Measurements from ENCODE around the gene MRPS27.

The MRPS27 gene

GRCh38 chr5:72241346-72242003 lies 78.6 kb downstream of the MRPS27 start:
- no peak for TF ChIP-seq CTCF (IDR thresholded peaks at IDR 0.05)
- no peak for TF ChIP-seq ZFX (IDR thresholded peaks at IDR 0.05; ENCODE audit: borderline replicate concordance)
- no peak overlapping the region for H3K27ac ChIP-seq

GRCh38 chr5:72238712-72239445 lies 81.2 kb downstream of the MRPS27 start:
- TF ChIP-seq ZFX (IDR thresholded peaks at IDR 0.05; ENCODE audit: borderline replicate concordance) (no peak), CTCF (IDR thresholded peaks at IDR 0.05) (no peak)

GRCh38 chr5:72237879-72238278 lies 82.2 kb downstream of the MRPS27 start:
- TF ChIP-seq CTCF (IDR thresholded peaks at IDR 0.05): no peak
- no peak for TF ChIP-seq ZFX (IDR thresholded peaks at IDR 0.05; ENCODE audit: borderline replicate concordance)

More at GRCh38 chr5:72238712-72239445, 81.2 kb downstream of the MRPS27 start:
- H3K27ac ChIP-seq: no peak overlapping the region

GRCh38 chr5:72237415-72237814 lies 82.6 kb downstream of the MRPS27 start:
- H3K27ac ChIP-seq: no peak overlapping the region
- TF ChIP-seq ZFX (IDR thresholded peaks at IDR 0.05; ENCODE audit: borderline replicate concordance) (no peak), CTCF (IDR thresholded peaks at IDR 0.05) (no peak)

More at GRCh38 chr5:72237879-72238278, 82.2 kb downstream of the MRPS27 start:
- no peak overlapping the region for H3K27ac ChIP-seq

GRCh38 chr5:72235725-72236124 lies 84.3 kb downstream of the MRPS27 start:
- TF ChIP-seq ZFX (IDR thresholded peaks at IDR 0.05; ENCODE audit: borderline replicate concordance) (no peak), CTCF (IDR thresholded peaks at IDR 0.05) (no peak)
- H3K27ac ChIP-seq: no peak overlapping the region

GRCh38 chr5:72234868-72235267 lies 85.2 kb downstream of the MRPS27 start:
- H3K27ac ChIP-seq: no peak overlapping the region
- TF ChIP-seq ZFX (IDR thresholded peaks at IDR 0.05; ENCODE audit: borderline replicate concordance) (no peak), CTCF (IDR thresholded peaks at IDR 0.05) (no peak)

GRCh38 chr5:72234265-72234700 lies 85.8 kb downstream of the MRPS27 start:
- TF ChIP-seq CTCF (IDR thresholded peaks at IDR 0.05): no peak
- no peak for TF ChIP-seq ZFX (IDR thresholded peaks at IDR 0.05; ENCODE audit: borderline replicate concordance)
- no peak overlapping the region for H3K27ac ChIP-seq

All from 22Rv1 (cell line).